Measurements from ENCODE around the gene HIPK2. TPM values are rescaled to one million over a fixed set of nuclear protein-coding genes. Genes with fewer than 3 reads are reported as not detected.

Gene HIPK2
- polyA plus RNA-seq, 1 donor (not counting 4 experiments of a cell fraction or from before 2014, with no cell fraction given): 5.8 TPM

- no peak for DNase-seq (ENCODE audit: low read depth, low spot score)
- H3K4me3 ChIP-seq (ENCODE audit: control insufficient read depth in 2 of 3, extremely low read depth in 1 of 3, insufficient read depth in 2 of 3, low read depth in 1 of 3, low read length in 3 of 3): no peak overlapping the region
- no peaks in the 10 kb centered on the region for H3K27me3 ChIP-seq (ENCODE audit: control insufficient read depth, extremely low read depth, insufficient read depth, low read length)
- peaks cover 0 to 9% of the 10 kb centered on the region in 2 experiments for H3K36me3 ChIP-seq (ENCODE audit: control insufficient read depth in 2 of 2, extremely low read depth in 1 of 2, insufficient read depth in 2 of 2, low read length in 2 of 2)
- H3K4me2 ChIP-seq (ENCODE audit: control insufficient read depth, extremely low read depth, insufficient read depth, low read depth, low read length): no peak overlapping the region
- no peak overlapping the region for H2AFZ ChIP-seq (ENCODE audit: control insufficient read depth, low read length)
- H4K20me1 ChIP-seq (ENCODE audit: control insufficient read depth, extremely low read depth, insufficient read depth, low read length): no peaks in the 10 kb centered on the region
- H3K27ac ChIP-seq (ENCODE audit: control insufficient read depth, insufficient read depth, low read length): no peak overlapping the region
- no peak for FAIRE-seq
- H3K9me1 ChIP-seq (ENCODE audit: control insufficient read depth, extremely low read depth, insufficient read depth, low read length): no peaks in the 10 kb centered on the region
- TF ChIP-seq CTCF (optimal IDR thresholded peaks at IDR 0.05 in 1 of 3, IDR thresholded peaks at IDR 0.05 in 1 of 3, conservative IDR thresholded peaks at IDR 0.05 in 1 of 3; ENCODE audit: extremely low read depth in 1 of 3, insufficient read depth in 2 of 3, low read length in 3 of 3) (no peak), EZH2 (IDR thresholded peaks at IDR 0.05; ENCODE audit: low read length) (no peak)
- dilution Hi-C loops (cut with MboI; ENCODE audit: extremely low pct_ligation_motif_present, low sequenced_read_pairs): no loop called here
- peaks cover 78% of the 10 kb centered on the region for H3K79me2 ChIP-seq (ENCODE audit: control insufficient read depth, insufficient read depth, low read length)
- H3K9ac ChIP-seq (ENCODE audit: control insufficient read depth, extremely low read depth, insufficient read depth, low read length): no peak overlapping the region
- H3K9me3 ChIP-seq (ENCODE audit: control insufficient read depth, low read depth, low read length): no peaks in the 10 kb centered on the region
- peaks cover 36% of the 10 kb centered on the region for H3K4me1 ChIP-seq (ENCODE audit: control insufficient read depth, extremely low read depth, insufficient read depth, low read length)
These were observed 8.7 kb downstream of the HIPK2 start for GRCh38 chr7:139769066-139769465.

DNA sequence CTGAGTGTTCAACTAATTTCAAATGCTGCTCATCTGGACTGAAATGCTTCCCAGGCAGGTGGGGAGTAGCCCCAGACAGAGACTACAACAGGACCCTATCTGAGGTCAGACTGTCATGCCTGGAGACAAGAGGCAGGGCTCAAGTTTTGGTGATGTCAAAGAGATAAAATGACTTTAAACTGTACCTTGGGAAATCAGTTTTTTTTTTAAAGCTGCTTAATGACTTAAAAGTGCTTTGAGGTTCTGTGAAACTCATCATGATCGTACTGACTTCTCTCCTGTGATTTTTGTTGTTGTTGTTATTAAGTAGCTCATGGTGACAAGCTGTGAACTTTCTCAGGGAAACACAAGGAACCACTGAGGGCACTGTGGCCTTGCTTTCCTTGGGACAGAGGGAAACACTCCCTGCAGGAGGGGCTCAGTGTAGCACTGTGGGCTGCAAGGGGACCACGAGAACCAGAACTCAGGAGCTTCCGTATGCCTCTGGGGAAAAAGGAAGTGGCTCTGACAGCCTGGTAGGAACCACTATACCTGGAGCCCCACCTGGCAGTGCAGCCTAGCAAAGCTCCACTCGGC, 9.5 kb downstream of the HIPK2 start:
- Histone ChIP-seq H3K9ac (ENCODE audit: control insufficient read depth, extremely low read depth, insufficient read depth, low read length) (no peak overlapping the region), H3K4me3 (ENCODE audit: control insufficient read depth in 2 of 3, extremely low read depth in 1 of 3, insufficient read depth in 2 of 3, low read depth in 1 of 3, low read length in 3 of 3) (no peak overlapping the region), H4K20me1 (ENCODE audit: control insufficient read depth, extremely low read depth, insufficient read depth, low read length) (no peaks in the 10 kb centered on the region), H3K27ac (ENCODE audit: control insufficient read depth, insufficient read depth, low read length) (no peak overlapping the region), H3K27me3 (ENCODE audit: control insufficient read depth, extremely low read depth, insufficient read depth, low read length) (no peaks in the 10 kb centered on the region), H3K4me2 (ENCODE audit: control insufficient read depth, extremely low read depth, insufficient read depth, low read depth, low read length) (no peak overlapping the region), H3K9me1 (ENCODE audit: control insufficient read depth, extremely low read depth, insufficient read depth, low read length) (no peaks in the 10 kb centered on the region), H3K4me1 (ENCODE audit: control insufficient read depth, extremely low read depth, insufficient read depth, low read length) (peaks cover 33% of the 10 kb centered on the region), H2AFZ (ENCODE audit: control insufficient read depth, low read length) (no peak overlapping the region), H3K9me3 (ENCODE audit: control insufficient read depth, low read depth, low read length) (no peaks in the 10 kb centered on the region), H3K36me3 (ENCODE audit: control insufficient read depth in 2 of 2, extremely low read depth in 1 of 2, insufficient read depth in 2 of 2, low read length in 2 of 2) (peaks cover 0 to 9% of the 10 kb centered on the region in 2 experiments), H3K79me2 (ENCODE audit: control insufficient read depth, insufficient read depth, low read length) (peaks cover 79% of the 10 kb centered on the region)
- TF ChIP-seq EZH2 (IDR thresholded peaks at IDR 0.05; ENCODE audit: low read length): no peak
- DNase-seq (ENCODE audit: low read depth, low spot score) (no peak), FAIRE-seq (no peak)
- dilution Hi-C loops (cut with MboI; ENCODE audit: extremely low pct_ligation_motif_present, low sequenced_read_pairs): no loop called here

DNA sequence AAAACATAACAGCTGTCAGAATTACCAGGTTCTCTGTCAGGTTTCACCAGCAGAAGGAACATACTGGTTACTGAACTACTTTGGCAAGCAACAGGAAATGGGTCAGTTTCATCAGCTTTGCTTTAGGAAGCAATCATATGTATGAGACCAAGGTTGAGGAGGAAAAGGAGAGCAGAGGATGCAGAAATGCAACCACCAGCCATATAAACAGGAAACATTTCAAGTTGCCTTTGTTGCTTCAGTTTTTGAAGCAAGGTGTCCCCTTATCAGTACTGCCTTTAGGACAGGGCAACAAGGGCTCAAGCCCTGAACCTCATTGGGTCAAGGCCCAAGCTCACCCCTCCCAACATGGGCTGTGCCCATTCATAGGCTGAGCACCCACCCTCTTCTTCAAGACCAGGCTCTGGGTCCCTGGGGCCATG, 10.2 kb downstream of the HIPK2 start:
- peaks cover 0 to 6% of the 10 kb centered on the region in 2 experiments for H3K36me3 ChIP-seq (ENCODE audit: control insufficient read depth in 2 of 2, extremely low read depth in 1 of 2, insufficient read depth in 2 of 2, low read length in 2 of 2)
- no peaks in the 10 kb centered on the region for H4K20me1 ChIP-seq (ENCODE audit: control insufficient read depth, extremely low read depth, insufficient read depth, low read length)
- H2AFZ ChIP-seq (ENCODE audit: control insufficient read depth, low read length): no peak overlapping the region
- no peaks in the 10 kb centered on the region for H3K27me3 ChIP-seq (ENCODE audit: control insufficient read depth, extremely low read depth, insufficient read depth, low read length)
- H3K27ac ChIP-seq (ENCODE audit: control insufficient read depth, insufficient read depth, low read length): no peak overlapping the region
- FAIRE-seq (no peak), DNase-seq (ENCODE audit: low read depth, low spot score) (no peak)
- H3K4me1 ChIP-seq (ENCODE audit: control insufficient read depth, extremely low read depth, insufficient read depth, low read length): peaks cover 38% of the 10 kb centered on the region
- H3K4me3 ChIP-seq (ENCODE audit: control insufficient read depth in 2 of 3, extremely low read depth in 1 of 3, insufficient read depth in 2 of 3, low read depth in 1 of 3, low read length in 3 of 3): no peak overlapping the region
- dilution Hi-C loops (cut with MboI; ENCODE audit: extremely low pct_ligation_motif_present, low sequenced_read_pairs): no loop called here
- no peaks in the 10 kb centered on the region for H3K9me1 ChIP-seq (ENCODE audit: control insufficient read depth, extremely low read depth, insufficient read depth, low read length)
- H3K79me2 ChIP-seq (ENCODE audit: control insufficient read depth, insufficient read depth, low read length): peaks cover 79% of the 10 kb centered on the region
- H3K9me3 ChIP-seq (ENCODE audit: control insufficient read depth, low read depth, low read length): no peaks in the 10 kb centered on the region
- no peak for TF ChIP-seq EZH2 (IDR thresholded peaks at IDR 0.05; ENCODE audit: low read length)
- no peak for TF ChIP-seq CTCF (optimal IDR thresholded peaks at IDR 0.05 in 1 of 3, IDR thresholded peaks at IDR 0.05 in 1 of 3, conservative IDR thresholded peaks at IDR 0.05 in 1 of 3; ENCODE audit: extremely low read depth in 1 of 3, insufficient read depth in 2 of 3, low read length in 3 of 3)
- no peak overlapping the region for H3K4me2 ChIP-seq (ENCODE audit: control insufficient read depth, extremely low read depth, insufficient read depth, low read depth, low read length)
- H3K9ac ChIP-seq (ENCODE audit: control insufficient read depth, extremely low read depth, insufficient read depth, low read length): no peak overlapping the region
